ENCODE results near the gene EPN3. TPM values are rescaled to one million over a fixed set of nuclear protein-coding genes. Genes with fewer than 3 reads are reported as not detected.

EPN3 gene
- total RNA-seq, 1 donor from 2014 or later, result not detected

GRCh38 chr17:50578173-50578572 is 45.6 kb downstream of the EPN3 start:
- Mint-ChIP-seq H3K4me1 (ENCODE audit: low read depth) (no peaks in the 10 kb centered on the region), H3K36me3 (ENCODE audit: low read depth) (no peaks in the 10 kb centered on the region), H3K4me3 (ENCODE audit: unreplicated experiment) (no peak overlapping the region), H3K27ac (ENCODE audit: unreplicated experiment) (no peak overlapping the region), H3K9me3 (ENCODE audit: low read depth) (peaks cover 2% of the 10 kb centered on the region), H3K27me3 (ENCODE audit: low read depth) (peaks cover 18% of the 10 kb centered on the region)
- no peak for TF ChIP-seq CTCF (IDR thresholded peaks at IDR 0.05)
- DNase-seq (ENCODE audit: low spot score), result no peak

GRCh38 chr17:50579399-50579798 is 46.9 kb downstream of the EPN3 start:
- peaks cover 24% of the 10 kb centered on the region for H3K27me3 Mint-ChIP-seq (ENCODE audit: low read depth)
- DNase-seq (ENCODE audit: low spot score), result no peak
- H3K4me1 Mint-ChIP-seq (ENCODE audit: low read depth), result no peaks in the 10 kb centered on the region
- no peak overlapping the region for H3K27ac Mint-ChIP-seq (ENCODE audit: unreplicated experiment)
- no peak for TF ChIP-seq CTCF (IDR thresholded peaks at IDR 0.05)
- H3K4me3 Mint-ChIP-seq (ENCODE audit: unreplicated experiment), result no peak overlapping the region
- H3K9me3 Mint-ChIP-seq (ENCODE audit: low read depth), result peaks cover 2% of the 10 kb centered on the region
- no peaks in the 10 kb centered on the region for H3K36me3 Mint-ChIP-seq (ENCODE audit: low read depth)

- H3K27me3 Mint-ChIP-seq (ENCODE audit: low read depth), result peaks cover 25% of the 10 kb centered on the region
- peaks cover 2% of the 10 kb centered on the region for H3K9me3 Mint-ChIP-seq (ENCODE audit: low read depth)
- no peaks in the 10 kb centered on the region for H3K36me3 Mint-ChIP-seq (ENCODE audit: low read depth)
- no peak overlapping the region for H3K27ac Mint-ChIP-seq (ENCODE audit: unreplicated experiment)
- no peak for DNase-seq (ENCODE audit: low spot score)
- no peak for TF ChIP-seq CTCF (IDR thresholded peaks at IDR 0.05)
- no peak overlapping the region for H3K4me3 Mint-ChIP-seq (ENCODE audit: unreplicated experiment)
- no peaks in the 10 kb centered on the region for H3K4me1 Mint-ChIP-seq (ENCODE audit: low read depth)
These were observed 48.1 kb downstream of the EPN3 start for GRCh38 chr17:50580646-50581045.

- no peak overlapping the region for H3K4me3 Mint-ChIP-seq (ENCODE audit: unreplicated experiment)
- no peak for TF ChIP-seq CTCF (IDR thresholded peaks at IDR 0.05)
- no peak for DNase-seq (ENCODE audit: low spot score)
- H3K36me3 Mint-ChIP-seq (ENCODE audit: low read depth), result no peaks in the 10 kb centered on the region
- peaks cover 2% of the 10 kb centered on the region for H3K9me3 Mint-ChIP-seq (ENCODE audit: low read depth)
- no peaks in the 10 kb centered on the region for H3K4me1 Mint-ChIP-seq (ENCODE audit: low read depth)
- peaks cover 31% of the 10 kb centered on the region for H3K27me3 Mint-ChIP-seq (ENCODE audit: low read depth)
- no peak overlapping the region for H3K27ac Mint-ChIP-seq (ENCODE audit: unreplicated experiment)
These were observed 48.8 kb downstream of the EPN3 start for GRCh38 chr17:50581316-50581715.

- no peaks in the 10 kb centered on the region for H3K36me3 Mint-ChIP-seq (ENCODE audit: low read depth)
These were observed 50.2 kb downstream of the EPN3 start for GRCh38 chr17:50582741-50583140.

More at GRCh38 chr17:50582741-50583140, 50.2 kb downstream of the EPN3 start:
- Mint-ChIP-seq H3K9me3 (ENCODE audit: low read depth) (peaks cover 2% of the 10 kb centered on the region), H3K4me3 (ENCODE audit: unreplicated experiment) (no peak overlapping the region), H3K27me3 (ENCODE audit: low read depth) (peaks cover 30% of the 10 kb centered on the region), H3K4me1 (ENCODE audit: low read depth) (no peaks in the 10 kb centered on the region), H3K27ac (ENCODE audit: unreplicated experiment) (no peak overlapping the region)
- DNase-seq (ENCODE audit: low spot score), result no peak
- no peak for TF ChIP-seq CTCF (IDR thresholded peaks at IDR 0.05)

Measured in chondrocyte (in vitro differentiated cells).